Tibial nerve (tissue), 4 donors: ENCODE results near the gene WSCD2.

Source experiments
- CTCF ChIP-seq, 5 experiments: fragments of 200-600 bp in 3 of 5; fragments of 450-650 bp in 2 of 5; sonication (generic) in 3 of 5; IDR thresholded peaks; one replicate each; pipeline ENCODE4 v1.5.1; 2016 to 2019; ENCODE audit warnings: antibody characterized with exemption in 5 of 5, mild to moderate bottlenecking in 3 of 5, moderate library complexity in 2 of 5
- EP300 ChIP-seq, 2 donors: sonication (generic); formaldehyde crosslinking; IDR thresholded peaks; one replicate each; pipeline ENCODE4 v1.6.1; 2017; ENCODE audit warnings: antibody characterized with exemption in 2 of 2, mild to moderate bottlenecking in 1 of 2
- POLR2A ChIP-seq, 2 donors: fragments of 450-650 bp; IDR thresholded peaks; one replicate each; pipeline ENCODE4 v1.6.1; 2017; ENCODE audit warnings: antibody characterized with exemption in 2 of 2, mild to moderate bottlenecking in 2 of 2, moderate library complexity in 2 of 2

DNA sequence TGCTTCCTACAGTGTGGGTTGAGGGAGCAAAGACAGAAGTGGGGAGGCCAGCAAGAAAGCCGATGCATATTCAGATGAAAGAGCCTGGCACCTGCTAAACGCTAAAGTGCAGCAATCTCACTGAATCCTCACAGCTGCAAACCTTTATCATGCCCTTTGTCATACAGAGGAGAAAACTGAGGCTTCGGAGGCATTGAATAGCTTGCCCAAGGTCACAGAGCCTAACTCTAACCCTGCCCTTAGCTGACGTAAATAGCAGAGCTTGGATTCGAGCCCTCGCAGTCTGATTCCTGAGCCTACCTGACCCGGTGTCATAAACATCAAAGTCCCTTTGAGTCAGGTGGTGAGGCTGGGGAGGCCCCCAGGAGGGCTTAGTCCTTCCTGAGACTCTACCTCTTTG, 155.1 kb downstream of the WSCD2 start:
- TF ChIP-seq POLR2A (IDR thresholded peaks at IDR 0.05) (no peak), CTCF (IDR thresholded peaks at IDR 0.05) (no peak), EP300 (IDR thresholded peaks at IDR 0.05) (no peak)
